Colonic mucosa (tissue), 4 donors: ENCODE data around the gene FBXL22. TPM values are rescaled to one million over a fixed set of nuclear protein-coding genes. Genes with fewer than 3 reads are reported as not detected.

Source experiments
- DNase-seq: peaks from one replicate; pipeline ENCODE4 v3.0.0-alpha.2; 2020
- H3K27ac ChIP-seq: fragments of 200-600 bp; one replicate; pipeline ENCODE4 v1.8.0; 2021
- H3K27me3 ChIP-seq: fragments of 200-600 bp; one replicate; pipeline ENCODE4 v1.8.0; 2021
- H3K36me3 ChIP-seq: fragments of 200-600 bp; one replicate; pipeline ENCODE4 v1.8.0; 2021
- H3K4me1 ChIP-seq: fragments of 200-600 bp; one replicate; pipeline ENCODE4 v1.8.0; 2021; ENCODE audit warnings: mild to moderate bottlenecking
- H3K4me3 ChIP-seq: fragments of 200-600 bp; one replicate; pipeline ENCODE4 v1.8.0; 2021
- H3K9ac ChIP-seq, 2 donors: one replicate each; pipeline ENCODE4 v1.7.0; 2013; ENCODE audit warnings: control low read depth in 2 of 2, low read depth in 2 of 2, low read length in 2 of 2
- H3K9me3 ChIP-seq: fragments of 200-600 bp; one replicate; pipeline ENCODE4 v1.8.0; 2021
- CTCF ChIP-seq: fragments of 200-600 bp; IDR thresholded peaks from one replicate; pipeline ENCODE4 v1.8.0; 2022; ENCODE audit warnings: antibody characterized with exemption, mild to moderate bottlenecking
- intact Hi-C: fragments of 100-400 bp; cut with DNase I; formaldehyde crosslinking; loops from one replicate; pipeline ENCODE4 v1.14.1; 2022
- total RNA-seq, 2 donors: library from RNA; stranded (reverse); fragmentation: NEBNext Ultra II Directional in 1 of 2; extraction: Animal tissue kit (Norgen Biotek cat#: 25700) in 1 of 2; gene quantifications; one replicate each; pipeline ENCODE4 v1.2.1, GENCODE V29; 2021
- donor health status: healthy.
- donor health status: DM: no; HTN: no; CAD: no.
- donor health status: DM: no; HTN: no; CAD: no.

FBXL22 gene
- total RNA-seq, 2 donors from 2014 or later: 2.1 to 4.4 TPM

- DNase-seq: no peak
- Histone ChIP-seq H3K4me3 (no peak overlapping the region), H3K9me3 (no peaks in the 10 kb centered on the region), H3K4me1 (peaks cover 7% of the 10 kb centered on the region), H3K36me3 (no peaks in the 10 kb centered on the region), H3K27me3 (no peaks in the 10 kb centered on the region), H3K27ac (no peak overlapping the region), H3K9ac (no peak overlapping the region)
- TF ChIP-seq CTCF: no peak
- intact Hi-C loops: loop anchor here (10.0 kb wide), 1 partner anchor 309 kb away; no protein-coding TSS in a partner anchor
Measured at GRCh38 chr15:63593705-63594671, 3.2 kb upstream of the FBXL22 start.

DNA sequence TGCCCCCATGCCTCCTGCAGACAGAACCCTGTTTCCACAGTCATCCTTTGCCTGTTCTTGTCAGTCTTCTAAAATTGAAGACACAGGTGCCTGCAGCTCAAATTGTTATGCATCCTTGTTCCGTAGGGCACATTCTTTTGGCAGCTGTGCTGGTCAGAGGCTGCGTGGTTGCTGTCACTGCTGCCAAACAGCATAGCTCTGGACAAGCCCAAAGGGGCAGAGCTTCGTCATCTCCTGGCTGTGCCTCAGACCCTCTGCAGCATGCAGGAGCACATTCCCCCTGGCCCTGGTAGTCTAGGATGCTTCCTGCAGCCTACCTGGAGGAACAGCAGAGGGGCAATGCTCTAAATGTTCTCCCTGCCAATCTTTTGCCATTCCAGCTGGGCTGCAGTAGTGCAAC lies 2.1 kb upstream of the FBXL22 start:
- H3K9me3 ChIP-seq: no peaks in the 10 kb centered on the region
- H3K4me1 ChIP-seq: peaks cover 10% of the 10 kb centered on the region
- no peak for DNase-seq
- no peaks in the 10 kb centered on the region for H3K36me3 ChIP-seq
- peak overlapping the region in 1 of 2 donors; percentile 29 for H3K9ac ChIP-seq
- H3K27me3 ChIP-seq: no peaks in the 10 kb centered on the region
- H3K4me3 ChIP-seq: no peak overlapping the region
- intact Hi-C loops: loop anchor here (10.0 kb wide), 1 partner anchor 310 kb away; no protein-coding TSS in a partner anchor
- H3K27ac ChIP-seq: no peak overlapping the region
- TF ChIP-seq CTCF: no peak

DNA sequence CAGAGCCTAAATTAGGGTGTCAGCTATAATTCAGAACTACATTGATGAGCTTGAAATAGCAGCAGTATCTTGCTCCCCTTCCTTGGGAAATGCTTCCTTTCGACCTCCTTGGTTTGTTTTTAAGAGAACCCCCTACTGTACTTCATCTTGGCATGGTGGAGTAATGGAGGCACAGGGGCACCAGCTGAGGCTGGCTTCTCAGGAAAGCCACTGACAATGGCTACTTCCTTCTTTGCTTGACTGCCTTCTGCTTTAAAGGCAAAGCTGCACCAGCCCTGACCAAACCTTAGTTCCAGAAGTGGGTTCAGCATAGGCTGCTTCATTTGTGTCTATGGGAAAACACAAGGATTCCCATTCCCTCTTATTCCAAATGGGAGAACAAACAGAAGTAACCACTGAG lies 1.5 kb upstream of the FBXL22 start:
- Histone ChIP-seq H3K36me3 (no peaks in the 10 kb centered on the region), H3K9ac (no peak overlapping the region), H3K27ac (no peak overlapping the region), H3K27me3 (no peaks in the 10 kb centered on the region), H3K4me1 (peaks cover 10% of the 10 kb centered on the region), H3K4me3 (no peak overlapping the region), H3K9me3 (no peaks in the 10 kb centered on the region)
- no peak for DNase-seq
- intact Hi-C loops: loop anchor here (10.0 kb wide), 1 partner anchor 311 kb away; no protein-coding TSS in a partner anchor
- no peak for TF ChIP-seq CTCF

- intact Hi-C loops: loop anchor here (10.0 kb wide), 1 partner anchor 312 kb away; no protein-coding TSS in a partner anchor
Measured at GRCh38 chr15:63596676-63597037, 530 bp upstream of the FBXL22 start.

GRCh38 chr15:63597821-63598220 lies 634 bp downstream of the FBXL22 start:
- Histone ChIP-seq H3K36me3 (no peaks in the 10 kb centered on the region), H3K27me3 (no peaks in the 10 kb centered on the region), H3K9ac (peak overlapping the region in 1 of 2 donors; percentile 95), H3K27ac (peak overlapping the region; percentile 91), H3K4me3 (peak overlapping the region; percentile 1), H3K9me3 (no peaks in the 10 kb centered on the region), H3K4me1 (peaks cover 10% of the 10 kb centered on the region)
- intact Hi-C loops: loop anchor here (10.0 kb wide), 1 partner anchor 313 kb away; no protein-coding TSS in a partner anchor
- DNase-seq: no peak
- TF ChIP-seq CTCF: no peak

More at GRCh38 chr15:63596676-63597037, 530 bp upstream of the FBXL22 start:
- Histone ChIP-seq H3K4me1 (peaks cover 10% of the 10 kb centered on the region), H3K36me3 (no peaks in the 10 kb centered on the region), H3K27me3 (no peaks in the 10 kb centered on the region), H3K9me3 (no peaks in the 10 kb centered on the region), H3K4me3 (no peak overlapping the region), H3K9ac (no peak overlapping the region), H3K27ac (peak overlapping the region; percentile 91)
- DNase-seq: no peak
- TF ChIP-seq CTCF: no peak
